DMS153 treated with DMSO at 0.1 percent for 48 hours (cell line): ENCODE results near the gene LRRC52.

Experiments
- DNase-seq: peaks from one replicate; lab custom pipeline; 2025; ENCODE audit not compliant: unreplicated experiment; lab: John Stamatoyannopoulos, UW

Gene LRRC52, protein sequence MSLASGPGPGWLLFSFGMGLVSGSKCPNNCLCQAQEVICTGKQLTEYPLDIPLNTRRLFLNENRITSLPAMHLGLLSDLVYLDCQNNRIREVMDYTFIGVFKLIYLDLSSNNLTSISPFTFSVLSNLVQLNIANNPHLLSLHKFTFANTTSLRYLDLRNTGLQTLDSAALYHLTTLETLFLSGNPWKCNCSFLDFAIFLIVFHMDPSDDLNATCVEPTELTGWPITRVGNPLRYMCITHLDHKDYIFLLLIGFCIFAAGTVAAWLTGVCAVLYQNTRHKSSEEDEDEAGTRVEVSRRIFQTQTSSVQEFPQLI

DNA sequence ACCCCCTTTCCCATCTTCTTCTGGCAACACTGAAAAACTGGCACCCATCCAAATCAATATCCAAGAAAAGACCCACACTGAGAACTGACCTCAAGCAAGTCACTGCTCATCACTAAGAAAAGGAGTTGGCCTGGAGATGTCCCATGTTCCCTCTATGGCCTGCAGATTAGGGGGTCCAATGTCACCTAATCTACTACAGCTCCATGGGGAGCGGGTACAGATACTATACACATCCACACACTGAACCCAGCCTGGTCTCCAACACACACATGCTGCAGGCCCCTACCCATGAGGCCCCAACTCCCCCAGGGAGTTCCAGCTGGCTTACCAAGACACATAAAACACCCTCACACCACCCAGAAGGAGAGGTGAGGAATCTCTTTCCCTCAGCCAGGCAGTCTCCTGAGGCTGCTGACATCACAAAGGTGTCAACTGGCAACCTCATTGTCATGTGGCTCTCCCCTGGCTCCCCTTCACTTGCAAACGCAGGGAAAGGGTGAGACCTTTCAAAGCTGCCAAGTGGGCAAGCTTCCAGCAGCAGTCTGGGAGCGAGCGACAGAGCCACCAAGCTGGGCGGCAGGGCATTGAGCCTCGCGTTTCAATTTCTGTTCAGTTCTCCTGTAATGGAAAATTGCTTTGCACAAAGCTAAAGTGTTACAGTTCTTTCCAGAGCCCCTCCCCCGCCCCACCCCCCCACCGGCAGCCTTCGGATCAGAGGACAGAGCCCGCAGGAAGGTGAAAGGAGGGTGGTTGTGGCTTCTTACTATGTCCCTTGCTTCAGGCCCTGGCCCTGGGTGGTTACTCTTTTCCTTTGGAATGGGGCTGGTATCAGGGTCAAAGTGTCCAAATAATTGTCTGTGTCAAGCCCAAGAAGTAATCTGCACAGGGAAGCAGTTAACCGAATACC lies at the start of gene LRRC52:
Gene LRRC52, plus strand, starts transcription at position 469 of the 907 bp plus-strand sequence. Its CDS starts 297 bp downstream, at position 766.
- DNase-seq, result peak; percentile 98

DNA sequence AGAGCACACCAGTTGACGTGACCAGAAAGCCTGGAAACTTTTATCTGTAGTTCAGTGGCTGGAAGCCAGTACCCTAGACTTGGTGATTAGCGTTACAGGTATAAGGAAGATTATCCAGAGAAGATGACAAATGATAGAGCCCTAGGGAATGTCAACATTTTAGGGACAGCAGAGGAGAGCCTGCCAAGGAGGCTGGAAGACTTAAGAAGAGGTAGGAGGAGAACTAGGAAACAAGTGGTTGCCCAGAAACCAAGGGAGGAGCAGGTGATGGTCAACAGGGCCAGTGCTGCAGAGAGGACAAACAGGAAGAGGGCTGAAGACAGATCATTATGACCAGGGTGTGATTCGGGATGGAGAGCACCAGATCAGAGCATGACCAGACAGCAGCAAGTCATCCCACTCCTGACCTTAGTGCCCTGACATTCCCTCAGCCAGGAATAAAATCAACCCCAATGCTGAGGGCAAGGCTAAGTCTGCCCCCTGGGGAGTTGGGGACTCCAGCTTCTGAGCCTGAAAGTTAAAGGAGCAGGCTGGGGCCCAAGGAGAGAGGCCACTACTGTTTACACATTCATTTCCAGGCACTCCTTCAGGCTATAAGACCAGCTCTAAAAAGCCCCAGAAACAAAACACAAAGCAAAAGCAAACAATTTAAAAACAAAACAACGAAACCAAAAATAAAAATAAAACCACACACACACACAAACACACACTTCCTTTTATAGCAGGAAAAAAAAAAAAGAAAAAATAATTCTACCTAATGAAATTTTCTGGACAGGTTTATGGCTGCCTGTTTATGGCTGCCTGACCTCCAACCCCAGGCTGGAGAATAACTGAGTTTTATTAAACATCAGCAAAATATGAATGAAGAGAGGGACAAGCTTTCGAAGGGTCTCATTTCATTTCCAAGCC lies 48.6 kb upstream of the LRRC52 start:
- DNase-seq, result no peak

DNA sequence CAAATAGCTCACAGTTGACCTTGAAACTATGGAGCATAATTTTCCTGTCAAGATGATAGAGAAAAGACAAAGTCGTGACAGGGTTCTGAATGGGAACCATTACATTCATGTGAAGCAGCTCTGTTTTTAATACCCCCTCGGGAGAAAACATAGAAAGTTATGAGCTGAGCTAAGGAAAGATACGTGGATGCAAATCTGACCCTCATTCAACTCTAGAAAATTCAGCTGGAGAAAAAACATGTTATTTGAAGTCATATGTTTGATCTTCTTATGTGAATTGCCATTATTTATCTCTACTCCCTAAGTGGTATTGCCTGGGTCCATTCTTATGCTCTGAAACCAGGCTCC lies 48.0 kb upstream of the LRRC52 start:
- no peak for DNase-seq

DNA sequence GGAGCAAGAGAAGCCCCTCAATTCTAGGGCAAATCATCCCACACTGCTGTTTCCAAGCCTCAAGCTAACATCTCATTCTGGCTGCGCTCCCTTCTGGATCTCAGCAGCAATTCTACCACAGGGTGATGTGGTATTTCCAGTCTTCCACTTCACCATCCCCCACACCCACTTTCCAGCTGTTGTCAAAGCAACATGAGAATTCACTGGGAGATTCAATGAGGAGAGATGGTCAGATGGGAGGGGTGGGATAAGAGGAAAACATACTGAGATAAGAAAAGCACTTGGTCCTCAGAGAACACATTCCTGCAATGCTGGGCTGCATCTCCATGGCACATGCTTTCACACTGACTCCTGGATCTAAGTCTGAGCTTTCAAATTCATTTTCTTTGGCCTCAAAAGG lies 47.3 kb upstream of the LRRC52 start:
- DNase-seq, result no peak

DNA sequence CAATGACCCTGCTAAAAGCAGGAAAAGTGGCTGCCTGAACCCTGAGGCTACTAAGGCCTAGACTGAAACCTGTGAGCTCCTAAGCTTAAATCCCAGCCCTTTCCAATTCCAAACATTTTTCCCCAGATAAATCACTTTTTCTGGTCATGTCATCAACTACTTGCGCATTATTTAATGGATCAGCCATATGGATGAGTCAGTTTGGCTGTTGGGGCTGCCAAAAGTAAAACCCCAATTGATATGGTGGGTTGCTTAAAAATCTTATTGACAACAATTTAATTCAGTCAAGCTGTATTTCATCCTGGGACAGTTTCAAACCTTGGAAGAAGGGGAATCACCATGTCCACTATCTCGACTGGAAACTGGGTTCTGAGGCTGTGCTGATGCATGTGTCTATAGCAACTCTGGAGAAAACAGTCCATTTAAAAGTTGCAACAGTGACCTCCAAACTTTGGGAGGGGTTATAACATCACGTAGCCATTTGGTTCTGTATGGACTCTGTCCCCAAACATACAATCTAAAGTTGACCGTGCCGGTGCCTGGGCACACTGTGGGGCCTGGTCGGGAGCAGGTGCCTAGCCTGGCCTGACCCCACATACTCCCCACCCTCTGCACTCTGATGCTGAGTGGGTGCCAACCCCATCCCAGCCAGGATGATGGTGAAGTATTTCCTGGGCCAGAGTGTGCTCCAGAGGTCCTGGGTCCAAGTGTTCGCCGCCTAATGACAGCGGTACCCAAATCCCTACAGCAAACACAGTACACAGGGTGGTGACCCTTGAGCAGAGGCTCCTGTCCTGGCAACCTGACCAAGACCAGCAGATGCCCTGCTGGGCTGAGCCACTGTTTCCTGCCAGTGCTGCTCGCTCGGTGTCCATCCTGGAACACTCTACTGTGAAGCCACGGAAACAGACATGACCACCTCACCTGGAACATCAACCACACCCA lies 46.5 kb upstream of the LRRC52 start:
- no peak for DNase-seq

DNA sequence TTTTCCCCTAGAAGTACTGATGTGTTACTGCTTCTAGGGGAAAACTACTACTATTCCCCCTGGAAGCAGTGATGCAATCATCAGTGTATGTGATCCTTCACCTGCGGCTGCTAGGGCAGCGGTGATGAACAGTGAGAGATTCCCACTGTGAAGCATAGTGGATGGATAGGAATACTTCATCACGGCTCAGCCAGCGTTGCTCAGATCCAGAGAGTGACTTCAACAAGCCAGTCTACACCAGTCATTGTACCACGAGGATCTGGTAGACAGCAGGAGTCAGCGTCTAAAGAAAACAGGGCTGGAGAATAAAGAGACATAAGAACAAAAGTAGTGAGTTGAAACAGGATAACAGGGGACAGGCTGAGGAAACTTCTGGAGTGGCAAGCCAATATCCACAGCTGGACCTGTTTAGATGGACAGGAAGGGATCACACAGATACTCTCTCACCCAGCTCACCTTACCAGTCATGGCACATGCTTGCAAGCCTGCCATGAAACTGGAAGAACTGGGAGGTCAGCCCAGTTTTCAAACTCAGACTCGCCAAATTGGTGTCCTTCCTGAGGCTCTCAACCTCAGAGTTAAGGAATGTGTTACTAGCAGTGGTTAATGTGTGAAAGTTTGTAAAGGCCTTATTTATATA lies 42.4 kb upstream of the LRRC52 start:
- no peak for DNase-seq

DNA sequence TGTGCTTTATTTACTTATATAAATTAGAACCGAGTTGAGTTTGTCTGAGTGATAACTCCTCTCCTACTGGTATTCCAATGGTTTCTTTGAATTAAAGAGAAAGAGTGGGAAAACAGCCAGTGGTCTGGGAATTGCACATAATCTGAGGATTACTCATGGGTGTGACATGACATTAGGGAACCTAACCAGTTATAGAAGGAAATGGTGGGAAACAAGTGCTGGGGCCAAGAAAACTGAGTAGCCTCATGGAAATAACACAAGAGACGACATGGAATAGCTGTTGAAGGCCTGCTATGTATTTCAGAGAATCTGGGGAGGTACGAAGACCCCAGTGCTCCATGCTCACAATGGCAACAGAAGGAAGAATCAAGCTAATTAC lies 41.8 kb upstream of the LRRC52 start:
- no peak for DNase-seq

DNA sequence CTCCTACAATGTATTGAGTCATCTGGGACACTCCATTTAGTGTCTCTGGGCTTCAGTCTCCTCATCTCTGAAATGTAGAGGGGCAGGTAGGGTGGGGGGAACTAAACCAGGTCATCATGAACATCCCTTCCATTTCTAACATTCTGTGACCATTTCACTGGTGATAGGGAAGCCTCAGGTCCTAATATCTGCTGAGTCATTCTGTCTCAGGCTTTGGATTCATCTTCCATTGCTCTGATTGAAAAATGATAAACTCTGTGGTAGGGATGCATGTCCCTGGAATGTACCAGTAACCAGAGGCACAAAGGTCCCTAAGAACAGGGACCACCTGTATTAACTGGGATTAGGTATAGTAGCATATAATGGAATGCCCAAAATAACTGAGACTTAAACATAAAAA lies 36.2 kb upstream of the LRRC52 start:
- DNase-seq, result no peak

DNA sequence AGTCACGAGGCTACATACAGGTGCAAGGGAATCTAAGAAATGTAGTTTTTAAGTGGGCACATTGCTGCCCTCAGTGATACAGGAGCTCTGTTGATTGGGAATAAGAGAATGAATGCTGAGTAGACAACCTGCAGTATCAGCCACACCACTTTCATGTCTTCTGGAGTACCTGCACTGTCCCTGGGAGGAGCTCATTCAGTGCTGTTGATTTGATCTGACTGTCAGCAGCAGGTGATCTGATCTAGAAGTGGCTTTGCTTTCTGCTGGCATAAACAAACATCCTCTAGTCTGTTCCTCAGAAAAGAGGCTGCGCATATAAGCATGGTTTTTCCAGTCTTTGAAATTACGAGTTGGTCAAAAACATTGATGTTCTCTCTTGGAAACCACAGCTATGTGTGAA lies 35.5 kb upstream of the LRRC52 start:
- DNase-seq, result peak; percentile 68

DNA sequence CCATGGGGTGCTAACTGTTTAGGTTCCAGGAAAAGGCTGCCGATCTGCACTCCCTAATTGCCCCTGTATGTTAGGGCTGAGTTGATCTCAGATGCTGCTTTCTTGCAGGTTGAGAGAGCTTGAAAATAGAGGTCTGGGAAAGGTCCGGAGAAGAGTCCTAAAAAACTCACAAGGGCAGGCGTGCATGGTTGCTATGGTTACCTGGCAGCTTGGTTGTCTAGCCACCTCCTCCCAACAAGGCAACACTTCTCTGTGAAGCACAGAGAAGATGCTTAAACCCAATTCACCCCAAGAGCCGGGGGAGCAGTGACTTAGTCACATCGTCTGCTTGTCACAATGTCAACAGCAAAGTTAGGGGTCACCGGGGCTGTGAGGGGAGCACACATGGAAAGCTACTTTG lies 31.0 kb upstream of the LRRC52 start:
- DNase-seq, result no peak

DNA sequence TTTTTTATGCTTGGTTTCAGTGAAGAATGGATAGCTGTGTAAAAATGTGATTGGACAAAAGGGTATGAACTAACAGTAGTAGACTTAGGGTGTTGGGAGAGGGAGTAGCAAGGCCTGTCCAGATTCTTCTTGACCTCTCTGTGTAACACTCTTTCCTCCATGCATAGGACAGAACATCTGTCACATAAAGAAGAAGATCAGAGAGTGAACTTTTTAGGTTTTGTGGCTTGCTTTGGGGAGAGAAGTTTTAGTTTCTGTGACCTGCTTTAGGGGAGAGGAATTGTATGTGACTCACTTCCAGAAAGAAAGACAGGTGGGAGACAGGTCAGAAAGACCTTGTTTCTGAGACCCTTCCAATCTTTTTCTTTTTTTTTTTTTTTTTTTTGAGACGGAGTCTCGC lies 27.3 kb upstream of the LRRC52 start:
- no peak for DNase-seq

DNA sequence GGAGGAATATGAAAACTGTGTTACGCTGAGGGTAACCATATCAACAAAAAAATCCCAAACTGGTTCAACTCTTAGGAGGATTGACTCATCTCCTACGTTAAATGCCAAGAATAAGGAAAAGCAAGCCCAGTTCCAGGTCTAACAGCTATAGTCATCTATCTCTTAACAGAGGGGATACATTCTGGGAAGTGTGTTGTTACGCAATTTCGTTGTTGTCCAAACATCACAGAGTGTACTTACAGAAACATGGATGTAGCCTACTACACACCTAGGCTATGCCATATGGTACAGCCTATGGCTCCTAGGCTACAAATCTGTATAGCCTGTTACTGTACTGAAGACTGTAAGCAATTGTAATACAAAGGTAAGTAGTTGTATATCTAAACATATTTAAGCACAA lies 23.2 kb upstream of the LRRC52 start:
- no peak for DNase-seq

DNA sequence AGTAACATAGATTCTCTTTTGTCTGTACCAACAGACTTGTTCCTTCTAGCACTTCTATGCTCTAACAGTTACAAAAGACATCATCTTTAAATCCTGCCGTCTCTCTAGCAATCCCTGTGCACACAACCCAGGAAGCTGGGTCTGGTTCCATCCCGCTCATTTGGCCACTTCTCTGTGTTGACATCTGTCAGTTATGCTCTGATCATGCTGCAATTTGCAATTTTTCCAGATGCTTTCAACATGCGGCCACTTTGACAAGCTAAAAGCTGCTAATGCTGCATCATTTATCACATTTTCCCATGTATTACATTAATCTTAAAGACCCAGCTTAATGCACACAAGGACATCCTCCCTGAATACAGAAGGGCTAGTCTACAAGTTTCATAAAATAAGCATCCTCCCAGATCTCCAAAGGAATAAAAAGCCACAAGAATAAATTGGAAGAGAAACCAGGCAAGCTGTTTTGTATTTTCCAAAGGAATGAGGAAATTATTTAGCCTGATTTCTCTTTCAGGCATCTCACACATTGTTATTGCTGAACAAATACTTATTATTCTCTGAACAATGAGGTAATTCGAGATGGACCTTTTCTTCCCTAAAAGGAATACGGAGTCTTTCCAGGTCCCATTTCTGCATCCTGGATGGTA lies 19.0 kb upstream of the LRRC52 start:
- DNase-seq, result no peak

DNA sequence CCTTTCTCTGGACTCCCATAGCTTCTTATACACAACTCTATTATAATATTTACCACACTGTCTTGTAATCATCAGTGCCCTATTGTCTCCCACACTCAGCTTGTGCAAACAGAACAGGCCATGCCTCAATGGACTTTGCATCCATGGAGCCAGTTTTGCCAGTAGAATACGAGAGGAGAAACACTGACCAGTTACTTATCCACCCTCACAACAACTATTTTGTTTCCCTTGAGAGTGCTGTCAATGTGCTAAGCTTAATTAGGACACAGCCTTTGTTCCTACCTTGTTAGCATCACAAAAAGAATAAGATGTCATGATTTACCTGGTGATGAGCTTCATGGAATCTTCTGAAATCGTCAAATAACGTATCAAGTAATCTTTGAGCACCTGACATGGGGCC lies 18.1 kb upstream of the LRRC52 start:
- DNase-seq, result no peak

DNA sequence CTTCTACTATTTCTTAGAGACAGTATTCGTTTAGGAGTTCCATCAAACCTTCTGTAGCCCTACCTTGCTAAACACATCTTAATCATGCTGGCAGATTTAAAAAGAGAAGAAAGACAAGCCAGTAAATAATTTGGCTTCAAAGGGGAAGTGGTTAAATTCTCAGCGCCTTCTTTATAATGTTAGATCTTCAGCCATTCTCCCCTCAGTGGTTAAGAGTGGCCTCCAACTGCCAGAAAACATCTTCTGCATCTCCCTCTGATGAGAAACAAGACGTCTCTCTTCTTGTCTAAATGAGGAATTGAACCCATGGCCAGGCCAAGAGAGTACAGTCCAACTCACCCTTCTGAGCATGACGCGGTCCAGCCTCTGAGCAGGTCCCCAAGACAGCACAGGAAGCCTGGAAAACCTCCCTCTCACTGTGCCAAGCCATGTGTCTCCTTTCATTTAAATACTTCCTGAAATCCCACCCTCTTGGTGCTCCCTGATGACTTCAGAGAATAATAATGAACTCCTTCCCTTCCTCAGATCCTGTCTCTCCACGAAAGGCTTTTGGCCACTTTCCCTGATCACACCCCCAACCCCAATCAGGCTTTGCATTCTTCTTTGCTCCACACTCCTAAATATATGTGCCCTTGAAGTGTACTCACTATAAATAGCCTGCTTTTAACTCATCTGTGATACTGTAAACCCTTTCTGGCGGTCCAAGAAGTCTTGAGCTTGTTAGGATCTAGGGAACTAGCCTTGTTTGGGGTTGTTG lies 16.4 kb upstream of the LRRC52 start:
- DNase-seq, result no peak

DNA sequence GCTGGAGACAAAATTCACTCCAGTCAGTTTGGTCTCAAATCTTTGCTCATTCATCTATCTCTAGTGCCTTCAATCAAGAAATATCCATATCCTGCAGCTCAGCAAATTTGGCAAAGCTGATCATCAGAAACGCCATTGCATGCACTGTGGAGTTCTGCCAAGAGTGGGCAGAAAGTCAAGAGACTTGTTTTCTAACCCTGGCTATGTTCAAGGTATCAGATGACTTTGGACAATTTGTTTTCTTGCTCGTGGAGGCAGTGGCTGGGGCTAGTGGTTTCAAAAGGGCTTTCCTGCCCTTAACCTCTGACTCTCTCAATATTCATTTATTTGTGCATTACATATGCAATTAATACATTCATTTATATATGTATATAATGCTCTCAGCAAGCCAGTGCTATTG lies 12.8 kb upstream of the LRRC52 start:
- peak; percentile 30 for DNase-seq

DNA sequence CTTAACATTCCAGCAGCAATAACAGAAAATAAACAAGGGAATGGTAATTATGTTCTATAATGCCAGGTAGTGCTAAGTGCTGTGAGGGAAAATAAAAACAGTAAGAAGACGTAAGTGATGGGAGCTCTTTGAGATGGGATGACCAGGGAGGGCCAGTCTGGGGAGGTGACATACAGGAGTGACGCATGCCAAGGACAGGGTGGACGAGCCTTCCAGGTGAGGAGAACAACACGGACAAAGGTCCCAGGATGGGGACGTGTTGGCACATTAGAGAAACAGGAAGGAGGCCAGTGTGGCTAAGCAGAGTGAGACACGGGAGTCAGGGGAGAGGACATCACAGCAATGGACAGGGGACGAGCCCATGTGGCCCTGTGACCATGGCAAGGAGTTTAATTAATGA lies 11.7 kb upstream of the LRRC52 start:
- no peak for DNase-seq

DNA sequence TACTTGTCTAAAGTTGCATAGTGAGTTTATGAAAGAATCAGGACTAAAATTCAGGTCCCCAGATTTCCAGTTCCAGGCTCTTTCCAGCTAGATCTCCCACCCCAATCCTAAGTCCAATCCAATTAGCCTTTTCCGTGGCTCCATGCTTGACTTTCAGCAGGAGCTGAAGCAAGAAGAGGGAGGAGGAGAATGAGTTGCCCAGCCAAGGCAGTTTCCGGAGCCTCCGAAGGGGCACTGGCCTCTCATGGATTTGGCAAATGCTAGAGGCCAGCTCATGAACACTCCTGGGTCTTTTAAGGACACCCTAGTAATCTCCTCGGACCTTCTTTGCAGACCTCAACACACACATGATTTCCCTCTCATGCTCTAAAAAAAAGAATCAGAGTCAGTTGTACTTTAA lies 10.5 kb upstream of the LRRC52 start:
- no peak for DNase-seq

DNA sequence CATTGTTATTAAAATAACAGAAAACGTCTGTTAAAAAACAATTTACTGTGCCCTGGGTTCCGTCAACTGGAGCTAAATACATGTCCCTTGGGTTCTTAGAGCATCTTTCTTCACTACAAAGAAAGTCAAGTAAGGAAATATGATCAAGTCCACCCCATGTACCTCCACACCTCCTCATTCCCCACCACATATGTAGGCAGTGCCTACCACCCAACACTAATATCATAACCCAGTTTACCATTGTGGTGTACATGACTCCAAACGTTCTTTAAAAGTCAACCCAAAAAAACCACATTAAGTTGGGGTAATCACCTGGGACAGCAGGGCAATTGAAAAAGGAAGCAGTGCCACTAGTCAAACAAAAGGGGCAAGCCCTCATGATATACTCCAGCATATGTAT lies 7.8 kb upstream of the LRRC52 start:
- no peak for DNase-seq
